Stimulated activated naive CD8-positive, alpha-beta T cell treated with anti-CD3 and anti-CD28 coated beads, Interleukin-15, Interleukin-2, amounts not matched to agents 100 U/mL and 50 U/mL, for 24 hours (primary cell): ENCODE measurements around the gene NANOS3.
"Not testable (repeated sequence)": the region's sequence is repeated elsewhere in the genome, so short reads cannot be mapped to it uniquely, and the experiment has no call there.

Source experiments
- ATAC-seq: fragments of 150-1000 bp; cut with Tn5 transposase; one replicate; pipeline ENCODE4 v1.10.0; 2021
- DNase-seq: peaks from one replicate; pipeline ENCODE4 v3.0.0; 2021

Gene NANOS3

DNA sequence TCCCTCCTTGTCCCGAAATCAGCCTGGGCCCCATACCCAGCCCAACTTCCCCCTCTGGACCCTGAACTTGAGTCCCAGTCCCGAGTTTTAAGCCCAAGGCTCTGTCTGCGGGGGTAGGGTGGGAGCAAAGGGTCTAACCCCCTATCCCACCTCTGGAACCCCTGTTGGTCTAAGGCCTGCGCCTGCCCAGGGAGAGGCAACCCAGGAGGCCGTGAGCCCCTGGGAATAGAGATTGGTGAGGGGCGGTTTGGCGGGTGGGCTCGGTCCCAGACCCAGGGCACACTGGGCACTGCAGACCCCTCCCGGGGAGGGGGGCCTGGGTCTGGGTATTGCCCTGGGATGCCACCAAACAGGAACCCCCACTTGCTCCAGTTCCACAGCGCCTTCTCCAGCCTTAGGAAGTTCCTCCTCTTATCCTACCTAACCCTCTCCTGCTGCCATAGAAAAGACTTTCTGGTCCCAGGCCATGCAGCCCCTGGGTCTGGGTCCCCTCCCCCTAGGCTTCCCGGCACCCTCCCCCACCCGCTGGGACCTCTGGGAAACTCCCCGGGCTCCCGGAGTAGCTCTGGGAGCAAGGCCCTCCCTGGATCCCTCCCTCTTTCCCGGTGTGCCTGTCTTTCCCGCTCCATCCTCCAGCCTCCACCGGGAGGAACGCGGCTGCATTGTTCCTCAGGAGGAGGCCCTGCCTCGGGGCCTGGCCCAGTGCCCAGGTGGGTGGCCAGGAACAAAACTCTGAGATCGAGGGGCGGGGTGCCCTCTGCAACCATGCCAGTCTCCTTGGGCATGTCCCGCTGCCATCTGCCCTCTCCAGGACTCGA is 33.6 kb upstream of the NANOS3 start:
- DNase-seq (peak; percentile 19), ATAC-seq (no peak)

DNA sequence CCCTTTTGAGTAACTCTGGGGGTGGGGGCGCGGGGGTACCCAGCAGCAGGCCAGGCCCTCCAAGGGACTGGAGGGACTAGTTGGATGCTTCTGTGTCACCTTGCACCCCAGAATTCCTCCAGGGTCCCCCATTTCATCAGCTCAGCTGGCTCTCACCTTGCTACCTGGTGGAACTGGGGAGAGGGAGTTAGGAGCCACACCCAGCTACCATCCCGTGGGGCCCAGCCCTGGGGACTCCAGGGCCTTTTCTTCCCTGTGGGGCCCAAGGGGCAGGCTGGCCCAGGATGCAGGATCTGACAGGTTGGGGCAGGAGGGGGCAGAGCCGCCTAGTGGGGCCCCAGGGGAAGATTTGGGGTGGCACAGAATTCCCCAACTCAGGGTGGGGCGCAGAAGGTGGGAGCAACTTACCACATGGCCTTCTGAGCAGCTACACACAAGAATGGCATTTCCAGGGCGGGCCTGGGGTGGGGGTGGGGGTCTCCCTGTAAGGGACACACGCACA is 32.8 kb upstream of the NANOS3 start:
- ATAC-seq: no peak
- peak; percentile 33 for DNase-seq

DNA sequence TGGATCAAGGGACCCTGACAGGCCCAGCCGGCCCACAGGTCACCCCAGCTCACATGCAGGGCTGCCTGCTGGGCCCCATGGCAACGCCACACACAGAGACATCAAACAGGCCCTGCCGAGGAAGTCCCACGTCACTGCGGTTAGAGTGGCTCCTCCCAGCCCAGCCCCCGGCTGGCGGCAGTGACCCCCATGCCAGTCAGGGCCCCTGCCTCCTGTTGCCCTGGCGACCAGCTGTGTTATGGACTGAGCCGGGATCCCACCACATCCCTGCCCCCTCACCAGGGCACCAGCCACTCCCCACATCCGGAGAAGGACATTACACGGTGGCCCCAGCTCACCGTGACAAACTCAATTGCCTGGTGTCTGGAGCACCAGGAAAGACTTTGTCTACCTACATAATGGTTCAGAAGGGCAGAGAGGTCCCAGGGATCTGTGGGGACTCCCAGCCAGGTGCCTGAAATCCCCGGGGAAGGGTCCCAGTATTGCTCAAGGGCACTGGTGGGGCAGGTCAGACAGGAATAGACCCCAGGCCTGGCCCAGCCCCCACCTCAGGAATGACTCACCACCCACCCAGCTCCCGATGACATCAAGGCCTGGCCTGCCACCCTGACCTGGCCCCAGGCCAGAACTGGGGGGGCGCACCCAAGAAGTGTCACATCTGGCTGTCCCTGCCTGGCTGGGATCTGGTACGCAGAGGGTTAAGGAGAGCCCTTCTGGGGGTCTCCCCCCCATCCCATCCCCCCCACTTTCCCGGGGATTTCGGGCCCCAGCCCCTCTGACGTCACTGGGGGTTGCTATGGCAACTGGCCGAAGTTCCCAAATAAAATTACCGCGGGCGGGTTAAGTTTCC is 30.2 kb upstream of the NANOS3 start:
- peak; percentile 75 for ATAC-seq
- DNase-seq: peak; percentile 99

DNA sequence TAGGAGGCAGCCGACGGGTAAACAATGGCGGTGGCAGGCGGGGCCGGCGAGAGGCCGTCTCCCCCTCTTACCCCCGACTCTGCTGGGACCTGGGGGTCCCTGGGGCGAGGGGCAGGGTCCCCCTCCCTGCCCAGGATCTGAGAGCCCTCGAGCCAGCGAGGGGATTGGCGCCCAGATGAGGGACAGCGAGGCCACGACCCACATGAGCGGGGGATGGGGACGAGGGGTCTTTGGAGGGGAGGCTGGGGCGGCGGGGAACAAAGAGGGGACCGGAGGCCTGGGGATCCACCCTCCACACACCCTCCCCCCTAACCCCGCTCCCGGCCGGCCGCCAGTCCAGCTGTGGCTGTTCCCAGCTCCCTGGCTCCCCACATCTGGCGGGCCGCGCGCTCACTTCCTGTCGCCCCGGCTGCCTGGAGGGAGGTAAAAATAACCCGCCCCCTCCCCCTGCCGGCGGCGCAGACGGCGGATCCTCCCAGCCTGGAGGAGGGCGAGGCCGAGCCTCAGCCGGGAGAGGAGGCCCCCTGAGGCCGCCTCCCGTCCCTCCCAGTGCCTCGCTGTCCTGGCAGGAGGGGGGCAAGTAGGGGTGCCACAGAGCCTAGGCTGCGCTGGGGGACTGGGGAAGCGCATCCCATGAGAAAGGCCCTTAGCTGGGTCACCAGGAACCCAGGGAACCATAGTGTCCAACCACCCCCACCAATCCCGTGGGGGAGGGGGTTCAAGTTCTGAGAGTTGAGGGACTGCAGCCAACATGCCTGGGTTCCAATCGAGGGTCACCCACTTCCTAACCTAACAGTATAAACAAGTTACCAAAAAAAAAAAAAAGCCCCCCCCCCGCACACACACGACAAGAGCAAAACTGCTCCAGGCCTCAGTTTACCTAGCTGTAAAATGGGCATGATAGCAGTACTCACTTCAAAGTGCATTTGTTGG is 29.3 kb upstream of the NANOS3 start:
- ATAC-seq: peak; percentile 14
- DNase-seq: peak; percentile 91

DNA sequence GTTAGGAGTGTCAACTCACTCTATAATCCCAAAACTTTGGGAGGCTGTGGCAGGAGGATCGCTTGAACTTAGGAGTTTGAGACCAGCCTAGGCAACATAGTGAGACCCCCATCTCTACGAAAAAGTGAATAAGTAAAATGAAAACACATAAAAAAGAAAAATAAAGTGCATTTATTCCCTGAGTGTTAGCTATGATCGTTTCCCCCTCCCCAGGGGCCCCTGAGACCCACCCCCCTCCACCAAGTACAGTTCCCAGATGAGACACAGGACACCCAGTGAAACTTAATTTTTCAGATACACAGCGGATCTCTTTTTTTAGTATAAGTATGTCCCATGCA is 28.6 kb upstream of the NANOS3 start:
- ATAC-seq (no peak), DNase-seq (no peak)

GRCh38 chr19:13848798-13849676 is 27.9 kb upstream of the NANOS3 start:
- ATAC-seq (no peak), DNase-seq (no peak)

- ATAC-seq (no peak), DNase-seq (peak; percentile 85)
These were observed 26.7 kb upstream of the NANOS3 start for GRCh38 chr19:13849991-13850909.

DNA sequence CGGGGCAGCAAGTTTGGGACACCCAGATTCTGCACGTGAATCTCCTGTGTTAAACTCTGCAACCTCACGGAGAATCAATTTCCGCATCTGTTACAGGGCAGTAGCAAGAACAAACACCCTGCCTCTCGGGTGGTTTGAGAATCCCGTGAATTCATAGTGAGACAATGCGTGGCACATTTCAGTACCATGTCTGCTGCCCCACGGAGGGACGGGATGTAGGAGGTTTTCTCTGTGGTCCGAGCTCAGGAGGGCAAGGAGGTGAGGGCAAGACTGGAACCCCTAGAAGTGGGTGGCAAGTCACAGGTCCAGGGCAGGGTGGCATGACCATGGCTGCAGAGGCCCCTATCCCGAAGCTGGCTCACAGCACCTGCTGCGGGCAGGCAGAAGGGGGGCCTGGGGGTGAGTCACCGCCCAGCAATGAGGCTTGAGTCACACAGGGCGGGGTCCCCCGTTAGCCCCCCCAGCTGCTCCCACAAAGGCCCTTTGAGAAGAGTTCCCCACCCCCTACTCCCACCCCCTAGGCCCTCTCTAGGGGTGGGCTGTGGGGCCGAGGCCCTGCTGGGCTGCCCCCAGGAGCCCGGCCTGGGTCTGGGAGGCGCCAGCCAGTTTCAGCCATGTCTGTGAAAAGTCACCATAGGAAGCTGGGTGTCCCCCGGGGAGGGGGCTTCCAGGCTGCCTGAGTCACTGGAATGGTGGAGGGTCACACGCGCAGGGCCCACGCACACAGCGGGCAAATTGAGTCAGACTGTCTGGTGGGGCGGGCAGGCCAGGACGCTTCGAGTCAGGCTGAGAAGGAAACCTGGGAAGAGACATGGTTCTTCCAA is 25.8 kb upstream of the NANOS3 start:
- ATAC-seq (peak; percentile 11), DNase-seq (peak; percentile 81)

DNA sequence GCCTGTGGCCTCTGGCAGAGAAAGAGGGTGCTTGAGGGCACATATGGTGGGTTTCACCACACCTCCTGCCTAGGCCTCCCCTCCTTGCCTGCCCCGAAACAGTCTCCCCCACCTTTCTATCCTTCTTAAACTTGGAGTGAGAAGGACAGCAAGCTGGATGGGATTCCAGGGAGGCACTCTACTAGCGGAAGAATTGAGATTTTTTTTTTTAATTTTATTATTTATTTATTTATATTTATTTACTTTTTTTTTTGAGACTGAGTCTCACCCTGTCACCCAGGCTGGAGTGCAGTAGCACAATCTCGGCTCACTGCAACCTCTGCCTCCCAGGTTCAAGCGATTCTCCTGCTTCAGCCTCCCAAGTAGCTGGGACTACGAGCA is 25.2 kb upstream of the NANOS3 start:
- DNase-seq, ATAC-seq: not testable (repeated sequence)

GRCh38 chr19:13852171-13852707 is 24.7 kb upstream of the NANOS3 start:
- DNase-seq, ATAC-seq: not testable (repeated sequence)

- no peak for ATAC-seq
- no peak for DNase-seq
These were observed 20.4 kb upstream of the NANOS3 start for GRCh38 chr19:13856497-13856896.

- no peak for DNase-seq
- ATAC-seq: no peak
These were observed 17.5 kb upstream of the NANOS3 start for GRCh38 chr19:13859361-13859880.

- ATAC-seq: no peak
These were observed 16.1 kb upstream of the NANOS3 start for GRCh38 chr19:13860679-13861391.

GRCh38 chr19:13861392-13861713 is 15.6 kb upstream of the NANOS3 start:
- ATAC-seq: peak; percentile 48
- peak; percentile 54 for DNase-seq

More at GRCh38 chr19:13860679-13861391, 16.1 kb upstream of the NANOS3 start:
- no peak for DNase-seq

GRCh38 chr19:13861714-13862531 is 15.0 kb upstream of the NANOS3 start:
- peak; percentile 93 for ATAC-seq

GRCh38 chr19:13864046-13864666 is 12.8 kb upstream of the NANOS3 start:
- peak; percentile 26 for DNase-seq
- ATAC-seq: no peak

More at GRCh38 chr19:13861714-13862531, 15.0 kb upstream of the NANOS3 start:
- peak; percentile 94 for DNase-seq
